GM12801 (cell line): ENCODE data around the gene AUH.

Experiments used
- TF ChIP-seq, protein P1 (sequence below): IDR thresholded peaks from one replicate; pipeline ENCODE4 v1.5.1; 2011; ENCODE audit warnings: control low read depth; ENCODE audit not compliant: insufficient read length; ENCODE audit errors: extremely low read depth

Gene AUH

DNA sequence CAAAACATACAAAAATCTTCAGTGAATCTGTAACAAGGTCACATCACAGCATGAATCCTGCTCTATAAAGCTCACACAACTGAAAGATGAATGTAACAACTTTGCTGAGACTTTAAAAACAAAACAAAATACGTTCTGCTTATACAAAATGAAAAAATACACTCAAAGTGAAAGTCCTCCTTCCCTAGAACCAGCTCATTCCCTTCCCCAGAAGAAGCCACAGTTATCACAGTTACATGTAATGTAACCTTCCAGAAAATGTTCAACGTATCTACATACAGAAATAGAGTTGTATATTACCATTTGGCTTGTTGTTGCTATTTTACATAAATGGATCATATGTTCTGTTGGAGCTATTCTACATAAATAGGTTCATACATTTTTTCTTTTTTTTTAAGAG is 2.6 kb downstream of the AUH start:
- TF ChIP-seq, protein P1, sequence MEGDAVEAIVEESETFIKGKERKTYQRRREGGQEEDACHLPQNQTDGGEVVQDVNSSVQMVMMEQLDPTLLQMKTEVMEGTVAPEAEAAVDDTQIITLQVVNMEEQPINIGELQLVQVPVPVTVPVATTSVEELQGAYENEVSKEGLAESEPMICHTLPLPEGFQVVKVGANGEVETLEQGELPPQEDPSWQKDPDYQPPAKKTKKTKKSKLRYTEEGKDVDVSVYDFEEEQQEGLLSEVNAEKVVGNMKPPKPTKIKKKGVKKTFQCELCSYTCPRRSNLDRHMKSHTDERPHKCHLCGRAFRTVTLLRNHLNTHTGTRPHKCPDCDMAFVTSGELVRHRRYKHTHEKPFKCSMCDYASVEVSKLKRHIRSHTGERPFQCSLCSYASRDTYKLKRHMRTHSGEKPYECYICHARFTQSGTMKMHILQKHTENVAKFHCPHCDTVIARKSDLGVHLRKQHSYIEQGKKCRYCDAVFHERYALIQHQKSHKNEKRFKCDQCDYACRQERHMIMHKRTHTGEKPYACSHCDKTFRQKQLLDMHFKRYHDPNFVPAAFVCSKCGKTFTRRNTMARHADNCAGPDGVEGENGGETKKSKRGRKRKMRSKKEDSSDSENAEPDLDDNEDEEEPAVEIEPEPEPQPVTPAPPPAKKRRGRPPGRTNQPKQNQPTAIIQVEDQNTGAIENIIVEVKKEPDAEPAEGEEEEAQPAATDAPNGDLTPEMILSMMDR, result no peak

GRCh38 chr9:91354881-91355280 is 6.8 kb downstream of the AUH start:
- TF ChIP-seq, protein P1, result no peak

DNA sequence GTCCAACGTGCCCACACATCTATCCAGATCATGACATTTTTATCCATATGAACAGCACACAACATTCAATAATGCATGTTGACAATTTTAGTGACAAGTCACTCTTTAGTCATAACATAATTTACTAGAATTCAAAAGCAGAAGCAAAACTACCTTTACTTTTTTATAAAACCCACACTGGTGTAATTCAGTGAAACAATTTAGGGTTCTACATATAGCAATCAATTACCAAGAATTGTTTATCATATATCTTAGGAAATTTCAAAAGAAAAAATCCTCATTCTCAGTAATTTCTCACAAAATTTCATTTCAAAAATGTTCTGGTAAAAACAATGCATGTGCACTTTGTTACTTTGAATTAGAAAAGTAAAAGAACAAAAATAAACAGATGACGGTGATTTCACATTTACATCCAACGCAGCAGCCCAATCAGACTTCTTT is 12.6 kb downstream of the AUH start:
- TF ChIP-seq, protein P1, result no peak

GRCh38 chr9:91348191-91348807 is 13.4 kb downstream of the AUH start:
- TF ChIP-seq, protein P1, result no peak

DNA sequence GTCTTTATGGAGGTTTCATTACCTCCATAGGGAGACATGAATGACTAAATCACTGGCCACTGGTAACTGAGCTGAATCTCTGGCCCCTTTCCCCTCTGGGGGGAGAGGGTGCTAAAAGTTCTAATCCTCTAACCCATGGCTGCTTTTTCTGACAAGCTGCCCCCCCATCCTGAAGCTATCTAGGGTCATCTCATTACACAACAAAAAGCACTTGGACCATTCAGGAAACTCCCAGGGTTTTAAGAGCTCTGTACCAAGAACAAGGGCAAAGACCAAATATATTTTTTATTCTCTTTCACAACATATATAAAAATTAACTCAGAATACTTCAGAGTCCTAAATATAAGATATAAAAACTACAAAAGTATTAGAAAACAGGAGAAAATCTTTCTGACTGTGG is 14.3 kb downstream of the AUH start:
- TF ChIP-seq, protein P1, result no peak

DNA sequence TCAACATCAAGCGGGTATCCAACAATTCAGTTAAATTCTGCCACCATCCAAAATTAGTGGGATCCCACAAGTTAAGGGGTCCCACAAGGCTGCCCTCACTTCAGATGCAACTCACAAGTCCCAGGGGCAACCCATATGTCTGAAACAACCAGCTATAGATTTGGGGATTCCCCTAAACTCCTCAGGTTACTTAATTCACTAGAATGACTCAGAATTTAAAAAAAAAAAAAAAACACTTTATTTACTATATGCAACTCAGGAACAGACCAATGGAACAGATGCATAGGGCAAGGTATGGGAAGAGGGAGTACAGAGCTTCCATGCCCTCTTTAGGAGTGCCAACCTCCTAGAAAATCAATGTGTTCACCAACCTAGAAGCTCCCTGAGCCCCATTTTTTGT is 15.1 kb downstream of the AUH start:
- TF ChIP-seq, protein P1, result no peak

- TF ChIP-seq, protein P1, result no peak
Measured at GRCh38 chr9:91345978-91346377, 15.7 kb downstream of the AUH start.
